ENCODE data around the gene PRKN. TPM values are rescaled to one million over a fixed set of nuclear protein-coding genes. Genes with fewer than 3 reads are reported as not detected.

Gene PRKN
- total and polyA plus RNA-seq, 2 experiments from 2014 or later = 1.2 to 2.3 TPM

- no peaks in the 10 kb centered on the region for H3K36me3 ChIP-seq (ENCODE audit: low read depth)
- H3K79me2 ChIP-seq (ENCODE audit: insufficient read depth) = no peaks in the 10 kb centered on the region
- no peaks in the 10 kb centered on the region for H3K9me2 ChIP-seq (ENCODE audit: insufficient read depth)
- TF ChIP-seq EZH2 (IDR thresholded peaks at IDR 0.05; ENCODE audit: insufficient read depth, poor library complexity, severe bottlenecking) = no peak
- no peak for TF ChIP-seq EZH2phosphoT487 (IDR thresholded peaks at IDR 0.05; ENCODE audit: insufficient read depth, low read depth)
- no peaks in the 10 kb centered on the region for H3K4me1 ChIP-seq (ENCODE audit: insufficient read depth)
- no peak overlapping the region for H2AFZ ChIP-seq
- H3K9ac ChIP-seq = no peak overlapping the region
- WGBS, 2 experiments (ENCODE audit: low coverage in 1 of 2, low lambda C conversion rate in 2 of 2, missing lambda C conversion rate in 2 of 2) = 96 to 99% methylated on average over 3 of the region's 3 CpGs
- no peaks in the 10 kb centered on the region for H3F3A ChIP-seq (ENCODE audit: insufficient read depth)
- H3K4me2 ChIP-seq (ENCODE audit: unreplicated experiment) = no peak overlapping the region
- no peak for DNase-seq
- H3K9me3 ChIP-seq (ENCODE audit: low read depth) = no peaks in the 10 kb centered on the region
- H3K4me3 ChIP-seq = no peak overlapping the region
- H3K27ac ChIP-seq = no peak overlapping the region
- no peaks in the 10 kb centered on the region for H4K20me1 ChIP-seq (ENCODE audit: insufficient read depth)
- in situ Hi-C loops (cut with MboI) = no loop called here
- no peaks in the 10 kb centered on the region for H3K27me3 ChIP-seq (replicated peaks; ENCODE audit: insufficient read depth)
These were observed 1275.3 kb downstream of the PRKN start for GRCh38 chr6:161452241-161452640.

- no peaks in the 10 kb centered on the region for H3K4me1 ChIP-seq (ENCODE audit: insufficient read depth)
- no peak for DNase-seq
- no peaks in the 10 kb centered on the region for H3K9me2 ChIP-seq (ENCODE audit: insufficient read depth)
- TF ChIP-seq EZH2phosphoT487 (IDR thresholded peaks at IDR 0.05; ENCODE audit: insufficient read depth, low read depth) (no peak), EZH2 (IDR thresholded peaks at IDR 0.05; ENCODE audit: insufficient read depth, poor library complexity, severe bottlenecking) (no peak)
- H3K36me3 ChIP-seq (ENCODE audit: low read depth) = no peaks in the 10 kb centered on the region
- H3K4me3 ChIP-seq = no peak overlapping the region
- no peak overlapping the region for H3K9ac ChIP-seq
- H3K9me3 ChIP-seq (ENCODE audit: low read depth) = no peaks in the 10 kb centered on the region
- 92 to 94% methylated on average over 3 of the region's 3 CpGs for WGBS, 2 experiments (ENCODE audit: low coverage in 1 of 2, low lambda C conversion rate in 2 of 2, missing lambda C conversion rate in 2 of 2)
- in situ Hi-C loops (cut with MboI) = no loop called here
- no peaks in the 10 kb centered on the region for H4K20me1 ChIP-seq (ENCODE audit: insufficient read depth)
- H2AFZ ChIP-seq = no peak overlapping the region
- H3K4me2 ChIP-seq (ENCODE audit: unreplicated experiment) = no peak overlapping the region
- no peak overlapping the region for H3K27ac ChIP-seq
- no peaks in the 10 kb centered on the region for H3K27me3 ChIP-seq (replicated peaks; ENCODE audit: insufficient read depth)
- H3K79me2 ChIP-seq (ENCODE audit: insufficient read depth) = no peaks in the 10 kb centered on the region
- no peaks in the 10 kb centered on the region for H3F3A ChIP-seq (ENCODE audit: insufficient read depth)
These were observed 1278.0 kb downstream of the PRKN start for GRCh38 chr6:161449521-161449920.

GRCh38 chr6:161446949-161447348, 1280.6 kb downstream of the PRKN start:
- TF ChIP-seq EZH2phosphoT487 (IDR thresholded peaks at IDR 0.05; ENCODE audit: insufficient read depth, low read depth) = no peak
- TF ChIP-seq EZH2 (IDR thresholded peaks at IDR 0.05; ENCODE audit: insufficient read depth, poor library complexity, severe bottlenecking) = no peak
- no peaks in the 10 kb centered on the region for H3K27me3 ChIP-seq (replicated peaks; ENCODE audit: insufficient read depth)
- in situ Hi-C loops (cut with MboI) = no loop called here
- no peaks in the 10 kb centered on the region for H3K79me2 ChIP-seq (ENCODE audit: insufficient read depth)
- H3K9me3 ChIP-seq (ENCODE audit: low read depth) = no peaks in the 10 kb centered on the region
- no peaks in the 10 kb centered on the region for H3K9me2 ChIP-seq (ENCODE audit: insufficient read depth)
- DNase-seq = no peak
- no peak overlapping the region for H2AFZ ChIP-seq
- no peak overlapping the region for H3K9ac ChIP-seq
- H3K4me3 ChIP-seq = no peak overlapping the region
- no peaks in the 10 kb centered on the region for H3K36me3 ChIP-seq (ENCODE audit: low read depth)
- no peak overlapping the region for H3K27ac ChIP-seq
- no peaks in the 10 kb centered on the region for H4K20me1 ChIP-seq (ENCODE audit: insufficient read depth)
- H3K4me2 ChIP-seq (ENCODE audit: unreplicated experiment) = no peak overlapping the region
- WGBS, 2 experiments (ENCODE audit: low coverage in 1 of 2, low lambda C conversion rate in 2 of 2, missing lambda C conversion rate in 2 of 2) = 95 to 97% methylated on average over 7 of the region's 7 CpGs
- no peaks in the 10 kb centered on the region for H3F3A ChIP-seq (ENCODE audit: insufficient read depth)
- peaks cover 11% of the 10 kb centered on the region; the same call in 1 of the 2 replicates for H3K4me1 ChIP-seq (ENCODE audit: insufficient read depth)

- Histone ChIP-seq H3K9ac (no peak overlapping the region), H2AFZ (no peak overlapping the region), H3K4me1 (ENCODE audit: insufficient read depth) (peaks cover 11% of the 10 kb centered on the region; the same call in 1 of the 2 replicates), H3K27ac (no peak overlapping the region), H3K4me2 (ENCODE audit: unreplicated experiment) (no peak overlapping the region), H3F3A (ENCODE audit: insufficient read depth) (no peaks in the 10 kb centered on the region), H3K27me3 (replicated peaks; ENCODE audit: insufficient read depth) (no peaks in the 10 kb centered on the region), H4K20me1 (ENCODE audit: insufficient read depth) (no peaks in the 10 kb centered on the region), H3K79me2 (ENCODE audit: insufficient read depth) (no peaks in the 10 kb centered on the region), H3K9me2 (ENCODE audit: insufficient read depth) (no peaks in the 10 kb centered on the region), H3K9me3 (ENCODE audit: low read depth) (no peaks in the 10 kb centered on the region), H3K4me3 (no peak overlapping the region), H3K36me3 (ENCODE audit: low read depth) (no peaks in the 10 kb centered on the region)
- DNase-seq = no peak
- in situ Hi-C loops (cut with MboI) = no loop called here
- 72 to 74% methylated on average over 6 of the region's 6 CpGs for WGBS, 2 experiments (ENCODE audit: low coverage in 1 of 2, low lambda C conversion rate in 2 of 2, missing lambda C conversion rate in 2 of 2)
- TF ChIP-seq EZH2phosphoT487 (IDR thresholded peaks at IDR 0.05; ENCODE audit: insufficient read depth, low read depth) (no peak), EZH2 (IDR thresholded peaks at IDR 0.05; ENCODE audit: insufficient read depth, poor library complexity, severe bottlenecking) (no peak)
These were observed 1281.2 kb downstream of the PRKN start for GRCh38 chr6:161446296-161446925.
